ENCODE data around the gene SPINK4. TPM values are rescaled to one million over a fixed set of nuclear protein-coding genes. Genes with fewer than 3 reads are reported as not detected.
A peak's percentile ranks its signal among the peaks of the same experiment; 100 is the strongest.

SPINK4 gene
- total and polyA plus RNA-seq, 9 donors = not detected

DNA sequence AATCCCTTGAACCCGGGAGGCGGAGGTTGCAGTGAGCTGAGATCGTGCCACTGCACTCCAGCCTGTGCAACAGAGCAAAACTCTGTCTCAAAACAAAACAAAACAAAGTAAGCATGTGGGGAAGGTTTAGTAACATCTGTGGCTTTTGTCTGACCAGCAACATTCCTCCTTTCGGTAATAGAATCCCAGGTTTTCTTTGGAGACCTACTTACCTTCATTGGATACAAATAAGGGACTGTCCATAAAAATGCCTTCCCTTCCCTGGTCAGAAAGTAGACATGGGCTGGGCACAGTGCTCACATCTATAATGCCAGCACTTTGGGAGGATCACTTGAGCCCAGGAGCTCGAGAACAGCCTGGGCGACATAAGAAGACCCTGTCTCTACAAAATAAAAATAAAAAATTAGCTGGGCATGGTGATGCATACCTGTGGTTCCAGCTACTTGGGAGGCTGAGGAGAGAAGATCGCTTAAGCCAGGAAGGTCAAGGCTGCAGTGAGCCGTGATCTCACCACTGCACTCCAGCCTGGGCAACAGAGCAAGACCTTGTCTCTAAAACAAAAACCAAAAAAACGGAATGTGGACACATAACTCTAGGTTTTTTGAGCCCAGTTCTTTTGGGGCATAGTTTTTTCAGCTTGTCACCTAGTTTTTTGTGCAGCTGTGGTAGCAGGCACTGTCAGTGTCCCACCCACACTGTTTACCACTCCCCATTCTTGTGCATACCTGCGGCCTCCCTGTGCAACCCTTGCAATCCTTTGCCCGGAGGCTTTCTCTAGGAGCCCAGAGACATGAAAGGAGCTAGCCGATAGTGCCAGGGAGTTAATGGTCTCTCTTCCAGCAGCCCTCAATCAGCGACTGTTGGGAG is 9.0 kb upstream of the SPINK4 start:
- Histone ChIP-seq H3K9me3 (no peaks in the 10 kb centered on the region), H3K4me1 (ENCODE audit: insufficient read depth) (no peaks in the 10 kb centered on the region), H3K36me3 (no peaks in the 10 kb centered on the region), H3K4me3 (no peak overlapping the region), H3K27me3 (no peaks in the 10 kb centered on the region), H3K27ac (no peak overlapping the region)
- 54 to 68% (median 58%) methylated on average over 13 of the region's 13 CpGs for WGBS, 3 donors
- TF ChIP-seq, protein P1, sequence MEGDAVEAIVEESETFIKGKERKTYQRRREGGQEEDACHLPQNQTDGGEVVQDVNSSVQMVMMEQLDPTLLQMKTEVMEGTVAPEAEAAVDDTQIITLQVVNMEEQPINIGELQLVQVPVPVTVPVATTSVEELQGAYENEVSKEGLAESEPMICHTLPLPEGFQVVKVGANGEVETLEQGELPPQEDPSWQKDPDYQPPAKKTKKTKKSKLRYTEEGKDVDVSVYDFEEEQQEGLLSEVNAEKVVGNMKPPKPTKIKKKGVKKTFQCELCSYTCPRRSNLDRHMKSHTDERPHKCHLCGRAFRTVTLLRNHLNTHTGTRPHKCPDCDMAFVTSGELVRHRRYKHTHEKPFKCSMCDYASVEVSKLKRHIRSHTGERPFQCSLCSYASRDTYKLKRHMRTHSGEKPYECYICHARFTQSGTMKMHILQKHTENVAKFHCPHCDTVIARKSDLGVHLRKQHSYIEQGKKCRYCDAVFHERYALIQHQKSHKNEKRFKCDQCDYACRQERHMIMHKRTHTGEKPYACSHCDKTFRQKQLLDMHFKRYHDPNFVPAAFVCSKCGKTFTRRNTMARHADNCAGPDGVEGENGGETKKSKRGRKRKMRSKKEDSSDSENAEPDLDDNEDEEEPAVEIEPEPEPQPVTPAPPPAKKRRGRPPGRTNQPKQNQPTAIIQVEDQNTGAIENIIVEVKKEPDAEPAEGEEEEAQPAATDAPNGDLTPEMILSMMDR (IDR thresholded peaks at IDR 0.05) = no peak
- no peak for TF ChIP-seq POLR2A (IDR thresholded peaks at IDR 0.05)
- TF ChIP-seq EP300 (IDR thresholded peaks at IDR 0.05) = no peak
- intact Hi-C loops (cut with DNase I) = no loop called here
- DNase-seq = no peak

- 80 to 92% (median 87%) methylated on average over 2 of the region's 2 CpGs for WGBS, 3 donors
- H3K4me1 ChIP-seq (ENCODE audit: insufficient read depth) = no peaks in the 10 kb centered on the region
- H3K4me3 ChIP-seq = no peak overlapping the region
- no peaks in the 10 kb centered on the region for H3K36me3 ChIP-seq
- H3K27ac ChIP-seq = no peak overlapping the region
- no peak for DNase-seq
- H3K27me3 ChIP-seq = no peaks in the 10 kb centered on the region
- intact Hi-C loops (cut with DNase I) = no loop called here
- no peak for TF ChIP-seq POLR2A (IDR thresholded peaks at IDR 0.05)
- no peak for TF ChIP-seq EP300 (IDR thresholded peaks at IDR 0.05)
- TF ChIP-seq, protein P1 (IDR thresholded peaks at IDR 0.05) = no peak
- no peaks in the 10 kb centered on the region for H3K9me3 ChIP-seq
Measured at GRCh38 chr9:33231623-33231942, 8.4 kb upstream of the SPINK4 start.

- H3K9me3 ChIP-seq = no peaks in the 10 kb centered on the region
- H3K27me3 ChIP-seq = no peaks in the 10 kb centered on the region
- no peaks in the 10 kb centered on the region for H3K36me3 ChIP-seq
- WGBS, 3 donors = 87 to 91% (median 90%) methylated on average over 6 of the region's 6 CpGs
- no peak for TF ChIP-seq POLR2A (IDR thresholded peaks at IDR 0.05)
- no peak for TF ChIP-seq EP300 (IDR thresholded peaks at IDR 0.05)
- TF ChIP-seq, protein P1 (IDR thresholded peaks at IDR 0.05) = no peak
- DNase-seq = no peak
- no peaks in the 10 kb centered on the region for H3K4me1 ChIP-seq (ENCODE audit: insufficient read depth)
- no peak overlapping the region for H3K27ac ChIP-seq
- intact Hi-C loops (cut with DNase I) = no loop called here
- H3K4me3 ChIP-seq = no peak overlapping the region
Measured at GRCh38 chr9:33232815-33233214, 7.2 kb upstream of the SPINK4 start.

DNA sequence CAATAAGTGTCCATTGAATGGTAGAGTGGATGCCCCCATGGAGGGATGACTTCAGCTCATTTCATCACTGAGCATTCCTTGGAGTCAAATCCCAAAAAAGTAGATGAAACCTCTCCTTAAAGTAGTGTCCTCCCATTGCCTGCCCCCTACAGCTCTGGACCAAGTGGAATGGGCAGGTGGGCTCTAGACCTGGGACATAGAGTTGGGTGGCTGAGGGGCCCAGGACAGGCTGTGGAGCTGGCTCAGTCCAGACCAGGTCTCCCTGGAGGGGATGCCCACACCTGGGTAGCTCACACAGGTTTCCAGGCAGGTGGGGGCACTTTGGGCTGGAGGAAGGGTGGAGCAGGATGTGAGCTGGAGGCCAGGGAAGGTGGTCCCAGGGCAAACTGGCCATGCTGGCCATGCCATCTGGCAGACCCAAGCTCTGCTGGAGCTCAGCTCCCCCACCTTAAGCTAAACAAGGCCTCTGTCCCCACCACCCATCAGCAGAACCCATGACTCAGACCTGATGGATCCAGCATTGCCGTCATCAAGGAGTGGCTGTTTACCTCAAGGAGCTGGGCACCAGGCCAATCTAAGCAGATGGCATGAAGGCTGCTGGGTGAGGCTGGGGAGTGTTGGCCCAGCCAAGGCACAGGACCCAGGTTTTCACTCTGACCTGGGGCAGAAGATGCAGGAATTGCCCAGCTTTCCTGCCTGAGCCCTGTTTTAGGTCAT is 6.2 kb upstream of the SPINK4 start:
- TF ChIP-seq POLR2A (IDR thresholded peaks at IDR 0.05) (no peak), EP300 (IDR thresholded peaks at IDR 0.05) (no peak)
- TF ChIP-seq, protein P1 (IDR thresholded peaks at IDR 0.05) = no peak
- H3K36me3 ChIP-seq = no peaks in the 10 kb centered on the region
- no peaks in the 10 kb centered on the region for H3K9me3 ChIP-seq
- intact Hi-C loops (cut with DNase I) = no loop called here
- no peaks in the 10 kb centered on the region for H3K4me1 ChIP-seq (ENCODE audit: insufficient read depth)
- DNase-seq = peak in 1 of 5 donors; percentile 26
- no peak overlapping the region for H3K4me3 ChIP-seq
- no peak overlapping the region for H3K27ac ChIP-seq
- 13 to 45% (median 33%) methylated on average over 1 of the region's 1 CpG for WGBS, 3 donors
- H3K27me3 ChIP-seq = no peaks in the 10 kb centered on the region
